SK-N-SH treated with all-trans-retinoic acid at 6 μM for 48 hours (cell line): ENCODE measurements around the gene LCNL1.

Source experiments
- ATAC-seq: fragments of 200-7000 bp; cut with Tn5 transposase; 3 replicates; pipeline ENCODE4 v1.9.1; 2020; ENCODE audit warnings: mild to moderate bottlenecking, moderate library complexity
- ARNTL ChIP-seq: fragments of 450-650 bp; formaldehyde crosslinking; IDR thresholded peaks from 2 replicates; pipeline ENCODE4 v1.5.0; 2020; ENCODE audit warnings: low read depth, mild to moderate bottlenecking, moderate library complexity, borderline replicate concordance
- CSDC2 ChIP-seq: fragments of 250-450 bp; sonication (Bioruptor Pico); IDR thresholded peaks from 2 replicates; pipeline ENCODE4 v1.5.0; 2020; ENCODE audit warnings: mild to moderate bottlenecking, moderate library complexity
- CSRNP3 ChIP-seq: fragments of 250-450 bp; sonication (Bioruptor Pico); IDR thresholded peaks from 2 replicates; pipeline ENCODE4 v1.5.1; 2021; ENCODE audit warnings: mild to moderate bottlenecking, moderate library complexity
- ESRRG ChIP-seq: fragments of 250-450 bp; sonication (Bioruptor Pico); IDR thresholded peaks from 2 replicates; pipeline ENCODE4 v1.6.1; 2021; ENCODE audit warnings: mild to moderate bottlenecking
- GLIS3 ChIP-seq: fragments of 250-450 bp; sonication (Bioruptor Pico); IDR thresholded peaks from 2 replicates; pipeline ENCODE4 v1.5.0; 2020; ENCODE audit warnings: mild to moderate bottlenecking, moderate library complexity
- OSR1 ChIP-seq: fragments of 250-450 bp; sonication (Bioruptor Pico); IDR thresholded peaks from 2 replicates; pipeline ENCODE4 v1.8.0; 2022; ENCODE audit warnings: moderate library complexity, mild to moderate bottlenecking, inconsistent platforms
- PATZ1 ChIP-seq: fragments of 250-450 bp; sonication (Bioruptor Pico); IDR thresholded peaks from 2 replicates; pipeline ENCODE4 v1.8.0; 2020; ENCODE audit warnings: mild to moderate bottlenecking, moderate library complexity, borderline replicate concordance
- POU6F1 ChIP-seq: fragments of 250-450 bp; sonication (Bioruptor Pico); IDR thresholded peaks from 2 replicates; pipeline ENCODE4 v1.8.0; 2021; ENCODE audit warnings: low read depth, mild to moderate bottlenecking, moderate library complexity, borderline replicate concordance
- RARB ChIP-seq: fragments of 250-450 bp; sonication (Bioruptor Pico); IDR thresholded peaks from 2 replicates; pipeline ENCODE4 v1.8.0; 2021; ENCODE audit warnings: mild to moderate bottlenecking, moderate library complexity
- SNAI2 ChIP-seq: fragments of 250-450 bp; sonication (Bioruptor Pico); IDR thresholded peaks from 2 replicates; pipeline ENCODE4 v1.5.0; 2020; ENCODE audit warnings: mild to moderate bottlenecking, moderate library complexity
- TOX ChIP-seq: fragments of 250-450 bp; sonication (Bioruptor Pico); IDR thresholded peaks from 2 replicates; pipeline ENCODE4 v1.8.0; 2021; ENCODE audit warnings: mild to moderate bottlenecking, moderate library complexity, borderline replicate concordance
- TSHZ2 ChIP-seq: fragments of 250-450 bp; sonication (Bioruptor Pico); IDR thresholded peaks from 2 replicates; pipeline ENCODE4 v1.5.0; 2020; ENCODE audit warnings: mild to moderate bottlenecking, moderate library complexity
- ZC3H10 ChIP-seq: fragments of 250-450 bp; sonication (Bioruptor Pico); IDR thresholded peaks from 2 replicates; pipeline ENCODE4 v1.5.1; 2021; ENCODE audit warnings: mild to moderate bottlenecking, moderate library complexity
- ZFP3 ChIP-seq: fragments of 250-450 bp; sonication (Bioruptor Pico); IDR thresholded peaks from 2 replicates; pipeline ENCODE4 v1.5.0; 2020; ENCODE audit warnings: mild to moderate bottlenecking, moderate library complexity
- ZNF565 ChIP-seq: fragments of 450-650 bp; formaldehyde crosslinking; conservative IDR thresholded peaks from 2 replicates; pipeline ENCODE4 v1.5.0; 2020; ENCODE audit warnings: low read depth, mild to moderate bottlenecking, moderate library complexity
- ZNF70 ChIP-seq: fragments of 450-650 bp; formaldehyde crosslinking; IDR thresholded peaks from 2 replicates; pipeline ENCODE4 v1.5.0; 2020; ENCODE audit warnings: mild to moderate bottlenecking, moderate library complexity
- ZNF8 ChIP-seq: fragments of 450-650 bp; formaldehyde crosslinking; IDR thresholded peaks from 2 replicates; pipeline ENCODE4 v1.5.0; 2020; ENCODE audit warnings: mild to moderate bottlenecking, moderate library complexity

LCNL1 gene

GRCh38 chr9:136945333-136946227 lies 37.2 kb upstream of the LCNL1 start:
- ATAC-seq = no peak
- TF ChIP-seq POU6F1 (CRISPR knock-in tag) (no peak), ESRRG (no peak), CSDC2 (CRISPR knock-in tag) (no peak), ZNF70 (CRISPR knock-in tag) (no peak), SNAI2 (CRISPR knock-in tag) (no peak), OSR1 (CRISPR knock-in tag) (no peak), ARNTL (CRISPR knock-in tag) (no peak), ZNF565 (CRISPR knock-in tag) (no peak), ZNF8 (CRISPR knock-in tag) (no peak), ZFP3 (CRISPR knock-in tag) (no peak), ZC3H10 (no peak)

GRCh38 chr9:136946228-136947027 lies 36.4 kb upstream of the LCNL1 start:
- no peak for TF ChIP-seq ZNF8 (CRISPR knock-in tag)
- no peak for TF ChIP-seq ZNF70 (CRISPR knock-in tag)
- no peak for TF ChIP-seq ZC3H10
- TF ChIP-seq OSR1 (CRISPR knock-in tag) = no peak
- TF ChIP-seq, all 23 proteins: peak for 0

GRCh38 chr9:136947028-136947891 lies 35.5 kb upstream of the LCNL1 start:
- no peak for ATAC-seq
- TF ChIP-seq ZFP3 (CRISPR knock-in tag) (no peak), RARB (CRISPR knock-in tag) (no peak), PATZ1 (CRISPR knock-in tag) (no peak), CSDC2 (CRISPR knock-in tag) (no peak), POU6F1 (CRISPR knock-in tag) (no peak), OSR1 (CRISPR knock-in tag) (no peak), ARNTL (CRISPR knock-in tag) (no peak), SNAI2 (CRISPR knock-in tag) (no peak), CSRNP3 (CRISPR knock-in tag) (no peak), ZC3H10 (no peak), ZNF70 (CRISPR knock-in tag) (no peak)

More at GRCh38 chr9:136946228-136947027, 36.4 kb upstream of the LCNL1 start:
- no peak for ATAC-seq

- ATAC-seq = no peak
- TF ChIP-seq TOX (CRISPR knock-in tag) = no peak
- TF ChIP-seq PATZ1 (CRISPR knock-in tag) = no peak
- no peak for TF ChIP-seq TSHZ2 (CRISPR knock-in tag)
- no peak for TF ChIP-seq CSDC2 (CRISPR knock-in tag)
- no peak for TF ChIP-seq ZC3H10
- TF ChIP-seq GLIS3 (CRISPR knock-in tag) = no peak
Observed at GRCh38 chr9:136947955-136948510, 34.8 kb upstream of the LCNL1 start.
